Stimulated activated CD4-positive, alpha-beta T cell treated with anti-CD3 and anti-CD28 coated beads, Interleukin-1b, Interleukin-23, amount 100 ng/mL, for 4 hours (primary cell): ENCODE measurements around the gene ADGRD1.

ENCODE experiments used
- DNase-seq, 2 donors: peaks; one replicate each; pipeline ENCODE4 v3.0.0-alpha.2; 2020; ENCODE audit warnings: low read depth in 2 of 2

ADGRD1 gene

GRCh38 chr12:131135786-131136538 is 182.3 kb downstream of the ADGRD1 start:
- DNase-seq = no peak

GRCh38 chr12:131136539-131136872 is 182.8 kb downstream of the ADGRD1 start:
- DNase-seq = no peak

GRCh38 chr12:131137009-131137835 is 183.5 kb downstream of the ADGRD1 start:
- no peak for DNase-seq

- DNase-seq = no peak
These were observed 184.3 kb downstream of the ADGRD1 start for GRCh38 chr12:131137836-131138637.

- no peak for DNase-seq
These were observed 185.1 kb downstream of the ADGRD1 start for GRCh38 chr12:131138638-131139362.

GRCh38 chr12:131139363-131140068 is 185.8 kb downstream of the ADGRD1 start:
- no peak for DNase-seq

GRCh38 chr12:131140069-131140435 is 186.3 kb downstream of the ADGRD1 start:
- DNase-seq = no peak

GRCh38 chr12:131140697-131141096 is 187.0 kb downstream of the ADGRD1 start:
- no peak for DNase-seq

- DNase-seq = no peak
These were observed 187.8 kb downstream of the ADGRD1 start for GRCh38 chr12:131141514-131141913.

- DNase-seq = no peak
These were observed 189.4 kb downstream of the ADGRD1 start for GRCh38 chr12:131142891-131143657.

GRCh38 chr12:131146173-131146675 is 192.5 kb downstream of the ADGRD1 start:
- DNase-seq = no peak

- no peak for DNase-seq
These were observed 193.6 kb downstream of the ADGRD1 start for GRCh38 chr12:131147293-131147692.

- no peak for DNase-seq
These were observed 194.2 kb downstream of the ADGRD1 start for GRCh38 chr12:131147894-131148293.

- no peak for DNase-seq
These were observed 198.0 kb downstream of the ADGRD1 start for GRCh38 chr12:131151558-131152345.

- no peak for DNase-seq
These were observed 198.9 kb downstream of the ADGRD1 start for GRCh38 chr12:131152587-131152986.

- DNase-seq = no peak
These were observed 199.3 kb downstream of the ADGRD1 start for GRCh38 chr12:131153016-131153415.

GRCh38 chr12:131153956-131154355 is 200.2 kb downstream of the ADGRD1 start:
- no peak for DNase-seq

GRCh38 chr12:131155131-131155530 is 201.4 kb downstream of the ADGRD1 start:
- DNase-seq = no peak

- DNase-seq = no peak
These were observed 204.0 kb downstream of the ADGRD1 start for GRCh38 chr12:131157743-131158142.
